Activated T-cell treated with anti-CD3 and anti-CD28 coated beads, Interleukin-2, amount 50 U/mL, for 24 hours (primary cell): Measurements from ENCODE around the gene CFAP107.
"Not testable (repeated sequence)": the region's sequence is repeated elsewhere in the genome, so short reads cannot be mapped to it uniquely, and the experiment has no call there.

Source experiments
- DNase-seq: peaks from one replicate; pipeline ENCODE4 v3.0.0-alpha.2; 2020
- H3K27ac Mint-ChIP-seq: 2 replicates; pipeline ENCODE4 v1.8.0; 2020; ENCODE audit warnings: mild to moderate bottlenecking, mixed read lengths
- H3K27me3 Mint-ChIP-seq: 2 replicates; pipeline ENCODE4 v1.8.0; 2020; ENCODE audit warnings: mixed read lengths
- H3K36me3 Mint-ChIP-seq: 2 replicates; pipeline ENCODE4 v1.8.0; 2020; ENCODE audit warnings: low read depth, mixed read lengths
- H3K4me1 Mint-ChIP-seq: 2 replicates; pipeline ENCODE4 v1.8.0; 2020; ENCODE audit warnings: low read depth, mixed read lengths
- H3K4me3 Mint-ChIP-seq: 2 replicates; pipeline ENCODE4 v1.8.0; 2020; ENCODE audit warnings: mild to moderate bottlenecking, moderate library complexity, mixed read lengths
- H3K9me3 Mint-ChIP-seq: 2 replicates; pipeline ENCODE4 v1.8.0; 2020; ENCODE audit warnings: mixed read lengths

The CFAP107 gene, protein sequence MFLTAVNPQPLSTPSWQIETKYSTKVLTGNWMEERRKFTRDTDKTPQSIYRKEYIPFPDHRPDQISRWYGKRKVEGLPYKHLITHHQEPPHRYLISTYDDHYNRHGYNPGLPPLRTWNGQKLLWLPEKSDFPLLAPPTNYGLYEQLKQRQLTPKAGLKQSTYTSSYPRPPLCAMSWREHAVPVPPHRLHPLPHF

DNA sequence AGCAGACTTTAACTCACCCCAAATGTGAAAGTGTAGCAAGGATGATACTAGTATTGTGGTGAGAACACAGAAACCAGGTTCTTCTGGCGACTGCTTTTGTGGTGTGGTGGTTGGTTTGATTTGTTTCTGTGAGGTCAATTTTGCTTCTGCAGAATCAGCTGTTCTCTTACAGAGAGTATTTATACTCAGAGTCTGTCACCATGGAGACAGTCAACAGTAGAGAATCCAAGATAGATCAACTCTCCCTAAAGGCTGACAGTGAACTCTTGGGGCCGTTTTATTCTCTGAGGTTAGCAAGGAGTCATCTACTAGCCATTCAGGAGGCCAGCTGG, at the start of gene CFAP107:
CFAP107 (plus strand) TSS at position 209 of the 332 bp plus-strand sequence. CDS start 231 bp downstream, outside the sequence.
- Mint-ChIP-seq H3K9me3 (peaks cover 23% of the 10 kb centered on the region), H3K4me1 (no peaks in the 10 kb centered on the region), H3K36me3 (no peaks in the 10 kb centered on the region), H3K27me3 (peaks cover 69% of the 10 kb centered on the region), H3K4me3 (no peak within 1 kb of the TSS), H3K27ac (no peak within 1 kb of the TSS)
- DNase-seq: no peak

DNA sequence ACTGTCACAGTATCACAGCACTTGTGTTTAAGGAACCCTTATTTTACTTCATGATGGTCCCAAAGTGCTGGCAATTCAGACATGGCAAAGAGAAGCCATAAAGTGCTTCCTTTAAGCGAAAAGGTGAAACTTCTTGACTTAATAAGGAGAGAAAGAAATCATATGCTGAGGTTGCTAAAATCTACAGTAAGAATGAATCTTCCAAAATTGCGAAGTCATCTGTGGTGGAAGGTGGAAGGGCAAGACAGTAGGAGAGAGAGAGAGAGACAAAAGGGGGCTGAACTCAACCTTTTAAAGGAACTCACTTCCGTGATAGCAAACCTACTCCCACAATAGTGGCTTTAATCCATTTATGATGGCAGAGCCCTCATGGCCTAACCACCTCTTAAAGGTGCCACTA, 49.3 kb upstream of the CFAP107 start:
- DNase-seq: no peak
- no peaks in the 10 kb centered on the region for H3K36me3 Mint-ChIP-seq
- H3K4me1 Mint-ChIP-seq: no peaks in the 10 kb centered on the region
- H3K4me3 Mint-ChIP-seq: no peak overlapping the region
- H3K9me3 Mint-ChIP-seq: no peaks in the 10 kb centered on the region
- H3K27me3 Mint-ChIP-seq: peaks cover 19% of the 10 kb centered on the region
- H3K27ac Mint-ChIP-seq: no peak overlapping the region

DNA sequence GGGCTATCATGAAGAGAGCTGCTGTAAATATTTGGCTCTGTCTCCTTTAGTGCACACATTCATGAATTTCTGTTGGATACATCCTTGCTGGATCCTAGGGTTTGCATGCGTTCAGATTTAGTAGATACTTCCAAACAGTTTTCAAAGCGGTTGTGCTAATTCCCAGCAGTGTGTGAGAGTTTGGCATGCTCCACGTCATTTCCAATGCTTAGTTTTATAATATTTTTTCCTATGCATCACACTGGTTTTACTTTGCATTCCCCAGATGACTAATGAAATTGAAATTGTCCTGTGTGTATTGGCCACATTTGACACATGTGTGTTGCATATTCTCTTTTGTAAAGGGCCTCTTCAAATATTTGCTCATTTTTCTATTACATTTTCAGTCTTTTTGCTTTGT, 48.6 kb upstream of the CFAP107 start:
- Mint-ChIP-seq H3K27ac (no peak overlapping the region), H3K9me3 (no peaks in the 10 kb centered on the region), H3K4me3 (no peak overlapping the region), H3K27me3 (peaks cover 19% of the 10 kb centered on the region), H3K36me3 (no peaks in the 10 kb centered on the region), H3K4me1 (no peaks in the 10 kb centered on the region)
- DNase-seq: no peak

DNA sequence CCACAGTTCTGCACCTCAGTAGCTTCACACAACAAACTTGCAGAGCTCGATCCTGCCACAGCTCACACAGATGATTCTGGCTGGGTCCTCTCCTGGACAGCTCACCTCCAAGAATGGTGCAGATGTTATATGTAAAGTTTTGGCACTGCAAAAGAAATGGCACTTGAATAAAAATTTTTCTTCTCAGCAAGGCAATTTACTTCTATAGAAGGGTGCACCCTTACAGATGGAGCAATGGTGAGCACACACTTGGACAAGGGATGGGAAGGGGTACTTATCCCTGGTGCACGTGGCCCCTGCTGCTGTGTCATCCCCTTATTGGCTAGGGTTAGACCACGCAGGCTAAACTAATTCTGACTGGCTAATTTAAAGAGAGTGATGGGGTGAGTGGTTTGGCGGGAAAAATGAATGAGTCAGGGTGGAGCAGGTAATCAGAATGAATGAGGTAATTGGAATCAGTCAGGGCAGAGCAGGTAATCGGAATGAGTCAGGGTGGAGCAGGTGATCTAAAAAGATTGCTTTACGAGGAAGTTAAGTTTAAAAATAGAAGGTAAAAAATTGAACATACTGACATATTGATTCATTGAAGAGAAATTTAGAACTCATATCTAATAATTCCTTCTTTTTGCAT, 42.1 kb upstream of the CFAP107 start:
- Mint-ChIP-seq H3K27me3 (peaks cover 22% of the 10 kb centered on the region), H3K4me1 (no peaks in the 10 kb centered on the region), H3K36me3 (no peaks in the 10 kb centered on the region), H3K4me3 (no peak overlapping the region), H3K27ac (no peak overlapping the region), H3K9me3 (peaks cover 19% of the 10 kb centered on the region)
- DNase-seq: no peak

DNA sequence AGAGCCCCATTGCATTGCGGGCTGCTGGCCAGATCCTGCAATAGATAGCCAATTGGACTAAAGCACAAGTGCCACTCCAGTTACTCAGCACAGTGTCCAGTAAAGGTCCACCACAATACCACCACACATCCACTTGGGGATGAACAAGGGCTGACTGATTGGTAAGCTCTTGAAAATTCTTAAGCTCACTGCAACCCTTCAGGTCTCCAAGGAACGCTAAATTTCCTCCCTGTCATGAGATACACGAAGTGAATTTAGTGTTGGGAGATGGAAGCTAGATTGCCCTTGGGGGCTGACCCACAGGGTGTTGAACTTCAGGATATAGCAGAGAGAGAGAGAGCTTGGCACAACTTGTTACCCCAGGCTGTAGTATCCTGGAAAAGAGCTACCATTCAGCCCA, 39.9 kb upstream of the CFAP107 start:
- peaks cover 11% of the 10 kb centered on the region for H3K27me3 Mint-ChIP-seq
- DNase-seq: no peak
- H3K27ac Mint-ChIP-seq: no peak overlapping the region
- no peaks in the 10 kb centered on the region for H3K4me1 Mint-ChIP-seq
- no peaks in the 10 kb centered on the region for H3K36me3 Mint-ChIP-seq
- no peak overlapping the region for H3K4me3 Mint-ChIP-seq
- H3K9me3 Mint-ChIP-seq: peaks cover 19% of the 10 kb centered on the region

DNA sequence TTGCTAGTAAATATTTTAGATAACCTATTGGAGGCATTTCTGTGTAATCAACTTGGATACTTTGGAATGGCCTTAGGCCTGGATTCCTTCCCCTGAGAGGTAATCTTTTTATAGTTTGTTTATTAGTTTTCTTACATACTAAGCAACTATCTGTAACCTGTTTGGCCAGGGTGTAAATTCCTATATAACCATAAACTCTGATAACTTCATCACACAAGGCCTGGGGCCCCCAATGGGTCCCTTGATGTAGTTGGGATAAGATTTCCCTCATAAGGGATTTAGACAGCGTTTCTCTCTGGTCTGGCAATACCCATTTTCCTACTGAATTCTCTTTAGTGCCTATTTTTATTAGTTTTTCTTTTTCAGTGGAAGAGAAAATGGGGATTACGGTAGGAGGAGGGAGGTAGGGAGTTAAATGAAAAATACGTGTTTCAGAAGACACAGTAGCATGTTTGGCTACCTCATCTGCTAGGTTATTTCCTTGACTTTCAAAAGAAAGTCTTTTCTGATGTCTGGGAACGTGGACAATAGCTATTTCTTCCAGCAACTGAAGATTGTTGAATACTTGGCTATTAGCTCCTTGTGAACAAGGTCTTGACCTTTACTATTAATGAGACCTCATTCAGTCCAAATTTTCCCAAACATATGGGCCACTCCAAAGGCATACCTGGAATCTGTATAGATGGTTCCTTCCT, 37.5 kb upstream of the CFAP107 start:
- H3K4me1 Mint-ChIP-seq: no peaks in the 10 kb centered on the region
- H3K27me3 Mint-ChIP-seq: peaks cover 21% of the 10 kb centered on the region
- H3K9me3 Mint-ChIP-seq: peaks cover 14% of the 10 kb centered on the region
- no peak for DNase-seq
- no peaks in the 10 kb centered on the region for H3K36me3 Mint-ChIP-seq
- no peak overlapping the region for H3K4me3 Mint-ChIP-seq
- no peak overlapping the region for H3K27ac Mint-ChIP-seq

DNA sequence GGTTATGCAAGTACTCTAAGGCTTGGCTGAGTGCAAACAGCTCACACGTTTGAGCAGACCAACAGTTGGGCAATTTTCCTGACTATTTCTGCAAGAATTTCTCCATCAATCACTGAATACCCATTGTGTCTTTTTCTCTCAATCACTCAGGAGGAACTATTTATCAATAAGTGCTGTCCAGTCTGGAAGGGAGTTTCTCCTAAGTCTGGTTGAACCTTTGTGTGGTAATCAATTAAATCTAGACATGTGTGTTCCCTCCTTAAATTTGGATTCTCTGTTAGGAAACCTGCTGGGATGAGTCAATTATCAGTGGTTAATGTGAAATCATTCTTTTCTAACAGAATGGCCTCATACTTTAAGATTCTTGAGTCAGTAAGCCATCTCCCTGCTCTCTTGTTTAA, 36.9 kb upstream of the CFAP107 start:
- H3K9me3 Mint-ChIP-seq: peaks cover 10% of the 10 kb centered on the region
- H3K4me3 Mint-ChIP-seq: no peak overlapping the region
- no peak for DNase-seq
- H3K4me1 Mint-ChIP-seq: no peaks in the 10 kb centered on the region
- peaks cover 25% of the 10 kb centered on the region for H3K27me3 Mint-ChIP-seq
- H3K27ac Mint-ChIP-seq: no peak overlapping the region
- no peaks in the 10 kb centered on the region for H3K36me3 Mint-ChIP-seq

DNA sequence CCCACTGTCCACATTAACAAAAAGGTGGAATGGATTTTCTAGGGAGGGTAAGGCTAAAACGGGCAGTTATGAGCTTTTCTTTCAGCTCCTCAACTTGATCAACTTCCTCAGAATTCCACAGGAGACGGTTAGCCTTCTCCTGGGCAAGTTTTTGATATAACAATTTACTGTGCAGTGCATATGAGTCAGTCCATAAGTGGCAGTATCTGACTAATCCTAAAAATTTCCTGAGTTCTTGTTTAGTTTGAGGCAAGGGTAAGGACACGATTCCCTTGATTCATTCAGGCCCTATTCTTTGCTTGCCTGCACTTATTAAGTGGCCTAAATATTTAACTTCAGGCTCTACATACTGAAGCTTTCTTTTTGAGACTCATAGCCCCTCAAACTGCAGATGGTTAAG, 36.3 kb upstream of the CFAP107 start:
- Mint-ChIP-seq H3K9me3 (peaks cover 5% of the 10 kb centered on the region), H3K36me3 (no peaks in the 10 kb centered on the region), H3K4me1 (no peaks in the 10 kb centered on the region), H3K4me3 (no peak overlapping the region), H3K27ac (no peak overlapping the region), H3K27me3 (peaks cover 25% of the 10 kb centered on the region)
- DNase-seq: no peak

DNA sequence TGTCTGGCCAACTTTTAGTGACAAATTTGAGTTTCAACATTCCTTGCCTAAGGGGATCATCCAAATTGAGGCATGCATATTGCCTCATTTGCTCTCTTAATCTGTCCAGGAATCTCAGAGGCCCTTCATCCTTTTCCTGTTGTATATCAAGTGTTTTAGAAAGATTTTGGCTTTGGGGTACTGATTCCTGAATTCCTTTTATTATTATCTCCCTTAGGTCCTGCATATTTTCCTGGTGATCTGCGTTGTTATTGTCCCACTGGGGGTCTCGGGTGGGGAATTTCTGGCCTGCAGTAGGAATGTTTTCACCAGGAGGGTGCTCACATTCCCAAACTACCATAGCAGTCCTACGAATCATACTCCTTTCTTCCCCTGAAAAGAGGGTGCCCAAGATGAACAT, 34.5 kb upstream of the CFAP107 start:
- Mint-ChIP-seq H3K9me3 (no peaks in the 10 kb centered on the region), H3K36me3 (no peaks in the 10 kb centered on the region), H3K27ac (no peak overlapping the region), H3K27me3 (peaks cover 37% of the 10 kb centered on the region), H3K4me1 (no peaks in the 10 kb centered on the region), H3K4me3 (no peak overlapping the region)
- DNase-seq: no peak

DNA sequence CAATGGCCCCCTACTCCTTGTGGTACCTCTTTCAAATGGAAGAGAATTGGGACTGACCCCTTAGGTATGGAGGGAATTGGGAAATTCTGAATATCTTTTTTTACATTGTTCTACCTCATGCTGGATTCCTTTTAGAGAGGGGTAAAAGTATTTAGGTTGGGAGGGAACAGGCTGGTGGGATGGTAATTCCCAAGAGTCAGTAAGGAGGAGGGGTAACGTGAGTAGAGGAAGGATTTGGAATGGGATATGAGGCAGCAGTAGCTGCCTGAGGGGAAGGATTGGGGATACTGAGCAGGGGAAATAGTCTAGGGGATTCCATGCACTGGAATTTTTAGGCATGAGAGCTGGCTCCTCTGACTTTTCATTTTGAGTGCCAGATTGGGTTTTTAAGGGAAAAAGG, 33.9 kb upstream of the CFAP107 start:
- no peak for DNase-seq
- no peaks in the 10 kb centered on the region for H3K36me3 Mint-ChIP-seq
- peaks cover 37% of the 10 kb centered on the region for H3K27me3 Mint-ChIP-seq
- H3K9me3 Mint-ChIP-seq: no peaks in the 10 kb centered on the region
- H3K4me3 Mint-ChIP-seq: no peak overlapping the region
- no peaks in the 10 kb centered on the region for H3K4me1 Mint-ChIP-seq
- no peak overlapping the region for H3K27ac Mint-ChIP-seq

DNA sequence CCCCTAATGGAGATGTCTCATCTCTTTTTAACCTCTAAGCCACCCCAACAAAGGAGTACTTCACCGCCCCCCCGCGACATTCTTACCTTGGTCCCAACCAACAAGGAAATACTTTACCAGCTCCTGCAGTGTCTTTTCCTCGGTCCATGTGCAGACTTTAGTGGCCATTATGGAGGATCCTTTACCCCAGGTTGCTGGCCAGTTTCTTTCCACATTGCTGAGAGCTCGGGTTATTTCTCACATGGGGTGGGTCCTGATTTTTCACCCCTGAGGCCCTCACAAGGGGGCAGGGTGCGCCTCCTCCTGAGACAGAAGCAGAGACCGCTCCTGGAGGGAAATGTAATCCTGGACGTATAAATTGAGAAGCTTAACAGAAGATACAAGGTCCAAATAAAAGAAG, 33.1 kb upstream of the CFAP107 start:
- H3K9me3 Mint-ChIP-seq: no peaks in the 10 kb centered on the region
- H3K27ac Mint-ChIP-seq: no peak overlapping the region
- no peaks in the 10 kb centered on the region for H3K36me3 Mint-ChIP-seq
- no peak overlapping the region for H3K4me3 Mint-ChIP-seq
- H3K27me3 Mint-ChIP-seq: peaks cover 46% of the 10 kb centered on the region
- no peaks in the 10 kb centered on the region for H3K4me1 Mint-ChIP-seq
- DNase-seq: no peak

DNA sequence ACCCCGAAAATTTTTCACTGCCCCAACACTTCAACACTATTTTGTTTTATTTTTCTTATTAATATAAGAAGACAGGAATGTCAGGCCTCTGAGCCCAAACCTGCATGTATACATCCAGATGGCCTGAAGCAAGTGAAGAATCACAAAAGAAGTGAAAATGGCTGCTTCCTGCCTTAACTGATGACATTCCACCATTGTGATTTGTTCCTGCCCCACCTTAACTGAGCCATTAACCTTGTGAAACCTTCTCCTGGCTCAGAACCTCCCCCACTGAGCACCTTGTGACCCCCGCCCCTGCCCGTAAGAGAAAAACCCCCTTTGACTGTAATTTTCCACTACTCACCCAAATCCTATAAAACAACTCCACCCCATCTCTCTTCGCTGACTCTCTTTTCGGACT, 32.3 kb upstream of the CFAP107 start:
- H3K4me3 Mint-ChIP-seq, H3K9me3 Mint-ChIP-seq, DNase-seq, H3K4me1 Mint-ChIP-seq, H3K36me3 Mint-ChIP-seq, H3K27ac Mint-ChIP-seq: not testable (repeated sequence)
- H3K27me3 Mint-ChIP-seq: peaks cover 46% of the 10 kb centered on the region

DNA sequence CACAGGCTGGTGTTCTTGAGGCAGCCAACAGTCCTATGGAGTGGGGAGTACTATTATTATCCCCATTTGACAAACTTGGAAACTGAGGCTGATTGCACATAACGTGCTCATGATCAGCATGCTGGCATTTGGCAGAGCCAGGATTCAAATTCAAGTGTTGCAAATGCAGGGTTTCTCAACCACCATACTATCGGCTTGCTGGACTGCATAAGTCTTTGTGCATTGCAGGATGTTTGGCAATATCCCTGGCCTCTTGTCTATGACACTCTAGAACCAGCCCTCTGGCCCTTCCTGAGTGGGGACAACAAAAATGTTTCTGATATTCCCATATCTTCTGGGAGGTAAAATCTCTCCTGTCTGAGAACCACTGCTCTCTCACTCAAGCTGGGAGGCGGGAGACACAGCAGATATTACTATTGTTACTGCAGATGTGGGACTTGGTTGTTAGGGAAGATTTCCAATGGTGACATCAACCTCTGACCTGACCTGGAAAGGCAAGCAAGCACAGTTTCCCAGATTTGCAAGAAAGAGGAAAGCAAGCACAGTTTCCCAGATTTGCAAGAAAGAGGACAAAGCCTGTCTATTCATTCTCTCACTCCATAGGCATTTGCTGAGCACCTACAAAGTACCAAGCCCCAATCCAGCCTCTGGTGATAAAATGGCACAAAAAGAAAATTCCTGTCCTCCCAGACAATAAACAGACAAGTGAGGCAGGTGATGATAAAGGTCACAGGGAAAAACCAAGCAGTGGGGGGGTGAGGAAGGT, 31.1 kb upstream of the CFAP107 start:
- Mint-ChIP-seq H3K4me3 (no peak overlapping the region), H3K36me3 (no peaks in the 10 kb centered on the region), H3K9me3 (no peaks in the 10 kb centered on the region), H3K4me1 (no peaks in the 10 kb centered on the region), H3K27ac (no peak overlapping the region), H3K27me3 (peaks cover 48% of the 10 kb centered on the region)
- DNase-seq: no peak

DNA sequence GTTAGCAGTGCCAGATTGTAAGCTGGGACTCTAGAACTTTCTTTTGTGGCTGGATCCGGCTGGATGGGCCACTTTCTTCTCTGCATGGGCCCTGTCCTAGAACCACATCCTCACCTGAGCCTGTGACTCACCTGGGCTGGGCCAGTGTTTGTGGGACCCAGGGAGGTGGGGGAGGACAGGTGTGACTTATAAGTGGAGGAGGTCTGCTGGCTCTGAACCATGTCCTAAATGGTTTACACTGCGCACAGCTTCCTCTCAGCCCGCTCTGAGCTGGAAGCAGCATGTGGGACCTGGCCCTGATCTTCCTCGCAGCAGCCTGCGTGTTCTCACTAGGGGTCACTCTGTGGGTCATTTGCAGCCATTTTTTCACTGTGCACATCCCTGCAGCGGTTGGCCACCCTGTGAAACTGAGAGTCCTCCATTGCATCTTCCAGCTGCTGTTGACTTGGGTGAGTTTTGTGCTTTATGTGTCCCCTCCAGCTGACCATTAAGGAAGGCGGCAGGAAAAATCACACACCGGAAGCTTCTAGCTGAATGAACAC, 30.0 kb upstream of the CFAP107 start, which contains the start of gene AADACL3:
AADACL3 (plus strand) TSS at position 215 of the 542 bp plus-strand sequence; CDS start at position 282, 67 bp downstream.
- no peak within 1 kb of the TSS for H3K27ac Mint-ChIP-seq

More for the DNA sequence above, 30.0 kb upstream of the CFAP107 start, which contains the start of gene AADACL3:
- H3K36me3 Mint-ChIP-seq: no peaks in the 10 kb centered on the region
- no peak within 1 kb of the TSS for H3K4me3 Mint-ChIP-seq
- DNase-seq: no peak
- peaks cover 51% of the 10 kb centered on the region for H3K27me3 Mint-ChIP-seq
- H3K9me3 Mint-ChIP-seq: no peaks in the 10 kb centered on the region
- no peaks in the 10 kb centered on the region for H3K4me1 Mint-ChIP-seq
